Activated CD8-positive, alpha-beta memory T cell treated with anti-CD3 and anti-CD28 coated beads for 48 hours (primary cell): ENCODE results near the gene LRRC15.
A peak's percentile ranks its signal among the peaks of the same experiment; 100 is the strongest.

ENCODE experiments used
- DNase-seq, 3 experiments: peaks; one replicate each; pipeline ENCODE4 v3.0.0-alpha.2; 2020; ENCODE audit warnings: low read depth in 2 of 3, low spot score in 2 of 3

LRRC15 gene

GRCh38 chr3:194369522-194370279 is at the start of gene LRRC15:
Gene LRRC15, minus strand, starts transcription at chr3:194369743. Its CDS starts 8,700 bp downstream, at chr3:194361043.
- DNase-seq = no peak

GRCh38 chr3:194418671-194419070 is 49.1 kb upstream of the LRRC15 start:
- no peak for DNase-seq

- no peak for DNase-seq
Observed at GRCh38 chr3:194407423-194407822, 37.9 kb upstream of the LRRC15 start.

- DNase-seq = no peak
Observed at GRCh38 chr3:194405766-194406165, 36.2 kb upstream of the LRRC15 start.

- no peak for DNase-seq
Observed at GRCh38 chr3:194404365-194405140, 35.0 kb upstream of the LRRC15 start.

- no peak for DNase-seq
Observed at GRCh38 chr3:194401868-194402329, 32.4 kb upstream of the LRRC15 start.

- DNase-seq = no peak
Observed at GRCh38 chr3:194401346-194401745, 31.8 kb upstream of the LRRC15 start.

- no peak for DNase-seq
Observed at GRCh38 chr3:194399874-194400411, 30.4 kb upstream of the LRRC15 start.

- no peak for DNase-seq
Observed at GRCh38 chr3:194399166-194399565, 29.6 kb upstream of the LRRC15 start, which contains the start of gene GP5. Gene GP5, minus strand, starts transcription at chr3:194399266. Its CDS starts 984 bp downstream, at chr3:194398282.

DNA sequence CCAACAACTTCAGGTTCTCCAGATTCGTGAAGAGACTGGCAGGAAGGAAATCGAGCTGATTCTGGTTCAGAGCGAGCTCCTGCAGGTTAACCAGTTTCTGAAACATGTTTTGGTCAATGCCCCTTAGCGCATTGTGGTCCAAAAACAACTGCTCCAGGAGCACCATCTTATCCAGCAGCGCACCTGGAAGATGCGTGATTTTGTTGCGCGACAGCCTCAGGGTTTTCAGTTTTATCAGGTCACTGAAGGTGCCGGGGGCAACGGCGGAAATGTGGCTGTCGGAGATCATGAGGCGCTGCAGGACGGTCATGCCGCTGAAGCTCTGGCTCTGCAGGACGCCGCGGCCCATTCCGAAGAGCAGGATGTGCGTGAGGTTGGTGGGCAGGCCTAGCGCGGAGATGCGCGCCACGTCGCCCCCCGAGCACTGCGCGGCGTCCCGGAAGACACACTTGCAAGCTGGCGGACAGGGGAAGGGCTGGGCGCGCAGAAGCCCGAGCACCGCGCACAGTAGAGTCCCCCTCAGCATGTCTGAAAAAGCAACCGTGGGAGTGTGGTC is 28.3 kb upstream of the LRRC15 start:
- DNase-seq = no peak

GRCh38 chr3:194396859-194397756 is 27.6 kb upstream of the LRRC15 start:
- no peak for DNase-seq

- DNase-seq = no peak
Observed at GRCh38 chr3:194396539-194396858, 27.0 kb upstream of the LRRC15 start.

GRCh38 chr3:194395778-194396538 is 26.4 kb upstream of the LRRC15 start:
- DNase-seq = peak in 1 of 3 experiments; percentile 36

DNA sequence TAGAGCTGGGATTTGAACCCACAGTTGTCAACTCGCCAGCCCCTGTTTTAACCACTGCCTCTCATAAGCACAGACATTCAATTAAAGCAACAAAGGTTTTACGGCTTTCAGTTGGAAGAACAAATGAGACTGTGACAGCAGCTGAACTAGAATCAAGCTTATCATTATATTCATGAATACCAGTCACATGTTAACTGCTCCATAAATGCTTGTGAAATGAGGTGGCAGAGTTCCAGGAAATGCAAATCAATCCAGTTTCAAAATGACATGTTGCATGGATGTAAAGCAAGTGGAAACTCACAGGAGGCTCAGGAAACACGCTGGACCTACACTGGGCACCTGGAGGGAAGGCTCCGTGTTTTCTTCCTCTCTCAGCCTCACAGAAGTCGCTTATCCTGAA is 25.7 kb upstream of the LRRC15 start:
- no peak for DNase-seq

DNA sequence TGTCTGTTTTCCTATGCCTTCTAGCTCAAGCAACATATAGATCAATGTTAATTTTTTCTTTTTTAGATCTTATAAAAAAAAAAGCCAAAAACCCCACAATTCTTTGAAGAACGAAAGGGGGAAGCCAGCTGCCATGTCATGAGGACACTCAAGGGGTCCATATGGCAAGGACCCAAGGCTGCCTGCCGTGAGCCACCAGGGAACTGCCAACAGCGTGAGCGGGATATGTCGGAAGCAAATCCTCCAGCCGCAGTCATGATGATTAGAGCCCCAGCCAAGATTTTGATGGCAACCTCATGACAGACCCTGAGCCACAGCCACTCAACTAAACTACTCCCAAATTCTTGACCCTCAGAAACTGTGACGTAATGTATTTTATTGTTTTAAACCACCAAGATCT is 23.0 kb upstream of the LRRC15 start:
- DNase-seq = no peak

- no peak for DNase-seq
Observed at GRCh38 chr3:194390835-194391234, 21.3 kb upstream of the LRRC15 start.

DNA sequence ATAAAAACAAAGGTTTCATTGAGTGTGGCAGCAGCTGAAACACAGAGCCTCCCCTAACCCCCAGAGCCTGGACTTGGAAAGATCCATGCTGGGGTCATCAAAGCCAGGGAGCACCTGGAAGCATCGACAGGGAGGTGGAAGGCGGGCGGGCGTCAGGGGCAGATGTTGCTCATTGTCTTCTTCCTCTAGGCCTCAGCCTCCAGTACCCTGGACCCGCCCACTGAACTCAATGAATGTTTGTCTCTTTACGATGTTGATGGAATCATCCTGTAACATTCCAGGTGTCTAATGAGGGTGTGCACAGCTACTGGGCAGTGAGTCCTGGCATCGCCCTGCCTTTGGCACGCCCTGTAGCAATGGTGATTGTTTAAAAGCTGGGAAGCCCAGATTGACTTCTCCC is 19.7 kb upstream of the LRRC15 start:
- no peak for DNase-seq

DNA sequence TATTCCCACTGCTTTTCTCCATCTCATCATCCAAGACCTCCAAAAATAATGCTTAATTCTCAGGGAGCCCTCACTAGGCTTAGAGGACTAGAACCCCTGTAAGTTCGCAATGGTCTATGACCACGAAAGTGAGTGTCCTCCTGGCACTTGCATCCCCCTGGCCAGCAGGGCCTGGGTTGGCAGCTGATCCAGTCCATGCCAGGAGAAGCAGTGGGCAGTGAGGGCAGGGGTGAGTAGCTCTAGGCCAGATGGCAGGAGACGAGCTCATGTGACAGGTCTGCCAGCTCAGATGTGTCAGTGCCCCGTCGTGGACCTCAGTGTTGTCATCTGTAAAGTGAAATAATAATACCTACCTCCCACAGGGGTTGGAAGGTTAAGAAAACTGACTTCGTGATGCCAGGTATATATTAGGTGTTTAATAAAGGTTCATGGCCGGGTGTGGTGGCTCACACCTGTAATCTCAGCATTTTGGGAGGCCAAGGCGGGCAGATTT is 18.4 kb upstream of the LRRC15 start:
- DNase-seq = no peak

DNA sequence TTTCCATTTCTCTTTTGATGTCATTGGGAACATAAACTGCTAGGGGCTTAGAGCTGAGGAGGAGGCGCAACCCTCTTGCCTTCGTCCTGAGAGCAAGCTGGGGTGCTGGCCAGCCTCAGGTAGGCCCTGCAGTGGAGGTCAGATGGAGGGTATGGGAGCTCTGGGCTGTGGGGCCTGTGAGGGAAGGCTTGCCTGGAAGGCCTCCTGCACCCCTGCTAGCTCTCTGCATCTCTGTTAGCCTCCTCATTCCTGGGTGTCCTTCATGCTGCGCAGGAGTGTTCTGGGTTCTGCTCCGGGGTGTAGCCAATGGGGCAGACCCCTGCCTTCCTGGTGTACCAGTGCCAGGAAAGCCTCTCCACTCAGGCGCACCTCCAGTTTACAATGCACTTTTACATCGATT is 17.7 kb upstream of the LRRC15 start:
- DNase-seq = no peak

DNA sequence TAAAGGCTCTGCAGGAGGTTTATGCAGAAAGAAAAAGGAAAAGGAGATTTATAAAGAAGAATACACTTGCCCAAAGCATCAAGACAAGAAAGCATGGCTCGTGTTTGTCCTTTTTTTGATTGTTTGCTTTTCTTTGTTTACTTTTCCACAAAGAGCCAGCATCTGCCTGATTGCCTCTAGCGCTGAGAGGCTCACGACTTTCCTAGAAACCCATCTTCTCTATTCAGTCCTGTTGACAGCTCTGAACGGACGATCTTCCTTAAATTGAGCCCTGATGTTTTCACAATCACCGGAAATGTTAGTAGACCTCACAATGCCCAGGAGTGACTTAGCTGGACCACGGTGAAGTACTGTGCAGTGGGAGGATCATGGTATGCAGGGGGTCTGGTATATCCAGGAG is 17.1 kb upstream of the LRRC15 start:
- no peak for DNase-seq
